Epidermal melanocyte (primary cell): ENCODE data around the gene SYNPO.

Source experiments
- DNase-seq: peaks from one replicate; pipeline ENCODE4 v3.0.0; 2011; ENCODE audit warnings: low spot score; ENCODE audit not compliant: insufficient read length

The SYNPO gene

GRCh38 chr5:150624334-150625163, 15.9 kb upstream of the SYNPO start:
- no peak for DNase-seq

- DNase-seq, result no peak
Measured at GRCh38 chr5:150625164-150625535, 15.3 kb upstream of the SYNPO start.

GRCh38 chr5:150625831-150626746, 14.4 kb upstream of the SYNPO start:
- DNase-seq, result no peak

GRCh38 chr5:150626853-150627276, 13.6 kb upstream of the SYNPO start:
- DNase-seq, result no peak

- no peak for DNase-seq
Measured at GRCh38 chr5:150627731-150628545, 12.5 kb upstream of the SYNPO start.

- DNase-seq, result no peak
Measured at GRCh38 chr5:150628936-150629485, 11.4 kb upstream of the SYNPO start.

GRCh38 chr5:150630016-150630415, 10.4 kb upstream of the SYNPO start:
- DNase-seq, result no peak

- DNase-seq, result no peak
Measured at GRCh38 chr5:150630461-150631325, 9.8 kb upstream of the SYNPO start.

- no peak for DNase-seq
Measured at GRCh38 chr5:150631326-150631701, 9.1 kb upstream of the SYNPO start.

GRCh38 chr5:150632305-150633160, 7.9 kb upstream of the SYNPO start:
- DNase-seq, result no peak

- no peak for DNase-seq
Measured at GRCh38 chr5:150633429-150633828, 7.0 kb upstream of the SYNPO start.

GRCh38 chr5:150636391-150637244, 3.8 kb upstream of the SYNPO start:
- DNase-seq, result no peak

GRCh38 chr5:150637245-150638052, 3.0 kb upstream of the SYNPO start:
- peak; percentile 64 for DNase-seq

GRCh38 chr5:150638053-150638444, 2.4 kb upstream of the SYNPO start:
- DNase-seq, result no peak

GRCh38 chr5:150638488-150639376, 1.7 kb upstream of the SYNPO start:
- DNase-seq, result no peak

- no peak for DNase-seq
Measured at GRCh38 chr5:150639377-150639692, 1.1 kb upstream of the SYNPO start.

- DNase-seq, result no peak
Measured at GRCh38 chr5:150639751-150640150, 709 bp upstream of the SYNPO start.
